ENCODE data around the gene SLC25A3.
"Not testable (repeated sequence)": the region's sequence is repeated elsewhere in the genome, so short reads cannot be mapped to it uniquely, and the experiment has no call there.

SLC25A3 gene

DNA sequence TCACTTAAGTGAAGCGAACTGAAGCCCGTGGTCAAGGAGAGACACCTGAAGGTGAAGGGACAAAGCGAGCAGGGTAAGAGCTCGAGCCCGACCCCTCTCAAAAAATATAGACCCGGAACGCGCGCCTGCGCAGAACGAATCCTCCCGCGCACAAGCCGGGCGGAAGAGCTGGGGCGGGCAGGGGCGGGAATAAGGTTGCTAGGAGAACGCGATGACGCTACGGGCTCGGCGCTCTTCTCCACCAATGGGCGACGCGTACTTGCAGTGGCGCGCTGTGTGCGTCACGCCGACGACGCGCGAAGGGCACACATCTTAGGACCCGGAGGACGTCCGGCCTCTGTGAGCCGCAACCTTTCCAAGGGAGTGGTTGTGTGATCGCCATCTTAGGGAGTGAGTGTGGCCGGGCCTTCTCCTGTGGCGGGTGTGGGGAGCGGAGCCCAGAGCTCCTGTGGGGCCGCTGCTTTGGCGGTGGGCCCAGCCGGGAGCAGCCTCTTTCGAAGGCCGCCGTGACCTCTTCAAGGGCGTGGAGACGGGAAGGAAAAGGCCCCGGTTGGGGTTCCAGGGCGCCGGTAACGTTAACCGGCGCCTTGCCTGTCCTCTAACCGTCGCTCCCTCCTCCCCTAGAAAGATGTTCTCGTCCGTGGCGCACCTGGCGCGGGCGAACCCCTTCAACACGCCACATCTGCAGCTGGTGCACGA lies at the start of gene SLC25A3:
Gene SLC25A3 (plus strand): TSS at position 336 of the 699 bp plus-strand sequence. CDS start 293 bp downstream, at position 629.
- DNase-seq: peak; percentile 98

DNA sequence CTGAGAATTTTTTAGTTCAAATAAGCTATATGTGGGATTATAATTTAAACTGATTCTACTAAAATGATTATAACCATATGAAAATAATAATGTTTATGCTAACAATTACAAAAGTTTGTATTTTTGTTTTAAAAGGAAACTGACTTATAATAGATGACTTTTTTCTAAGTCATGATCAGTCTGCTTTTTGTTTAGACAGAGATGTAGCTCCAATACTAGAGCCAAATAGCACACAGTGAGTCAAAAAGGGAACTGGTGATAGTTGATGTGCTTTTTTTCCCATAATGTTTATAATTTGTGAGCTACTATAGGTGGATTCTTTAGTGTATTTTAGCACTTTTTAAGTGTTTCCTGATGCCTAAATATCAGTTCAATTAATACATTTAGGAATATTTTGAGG lies 49.8 kb upstream of the SLC25A3 start:
- no peak for DNase-seq

DNA sequence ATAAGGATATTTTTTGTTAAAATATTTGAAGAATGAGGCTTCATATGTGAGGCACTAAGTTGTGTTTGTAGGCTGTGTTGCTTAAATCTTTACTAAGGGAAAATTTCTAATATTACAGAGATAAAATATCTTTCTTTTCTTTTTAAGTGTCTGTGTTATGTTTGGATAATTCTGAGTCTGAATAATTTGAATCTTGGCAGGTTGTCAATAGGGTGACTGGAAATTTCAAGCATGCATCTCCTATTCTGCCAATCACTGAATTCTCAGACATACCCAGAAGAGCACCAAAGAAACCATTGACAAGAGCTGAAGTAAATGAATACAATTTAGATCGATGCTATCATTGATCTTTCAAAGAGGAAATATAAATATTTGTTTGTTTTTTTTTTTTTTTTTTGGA lies 48.7 kb upstream of the SLC25A3 start:
- peak; percentile 29 for DNase-seq

DNA sequence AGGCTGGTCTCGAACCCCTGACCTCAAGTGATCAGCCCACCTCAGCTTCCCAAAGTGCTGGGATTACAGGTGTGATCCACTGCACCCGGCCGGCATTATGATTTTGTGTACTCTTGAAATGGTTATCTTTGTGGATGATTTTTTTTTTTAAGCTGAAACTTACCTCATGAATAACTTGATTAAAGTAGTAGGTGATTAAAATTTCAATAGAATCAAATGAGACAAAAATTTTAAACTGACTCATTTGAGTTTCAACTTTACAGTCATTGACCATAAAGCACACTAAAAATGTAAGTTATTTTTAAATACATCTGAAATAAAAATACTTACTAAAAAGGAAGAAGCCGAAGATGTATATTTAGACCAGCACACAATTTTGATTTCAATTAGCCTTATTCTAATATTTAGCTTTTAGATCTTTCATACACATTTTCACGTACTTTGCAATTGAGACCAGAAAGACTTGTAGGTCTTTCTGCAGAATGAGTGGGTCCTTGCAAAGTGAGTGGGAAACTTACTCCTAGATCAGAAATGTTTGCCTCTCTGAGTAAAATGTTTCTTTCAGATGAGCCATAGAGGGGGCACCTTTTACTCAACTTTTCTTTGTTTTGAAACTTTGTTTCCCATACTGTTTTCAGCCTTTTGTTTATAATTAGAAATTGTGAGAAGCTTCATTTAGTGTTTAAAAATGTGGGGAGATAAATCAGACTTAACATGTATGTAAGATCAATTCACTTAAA lies 43.9 kb upstream of the SLC25A3 start:
- DNase-seq: no peak

DNA sequence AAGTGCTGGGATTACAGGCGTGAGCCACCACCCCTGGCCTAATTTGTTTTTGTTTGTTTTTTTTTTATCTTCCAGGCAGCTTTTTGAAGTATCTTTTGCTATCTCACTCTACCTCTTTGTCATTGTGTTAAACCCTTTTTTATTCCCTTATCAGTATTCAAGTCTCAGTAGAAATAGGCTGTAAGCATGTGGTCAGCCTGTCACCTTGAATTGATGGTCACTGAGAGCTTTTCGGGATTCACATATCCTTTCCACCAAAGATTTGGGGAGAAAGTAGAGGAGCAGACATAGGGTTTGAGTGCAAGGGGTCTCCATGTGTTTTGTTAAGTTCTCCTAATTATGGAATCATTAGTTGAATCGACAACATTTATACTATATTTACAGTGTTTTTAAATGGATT lies 41.7 kb upstream of the SLC25A3 start:
- DNase-seq: no peak

DNA sequence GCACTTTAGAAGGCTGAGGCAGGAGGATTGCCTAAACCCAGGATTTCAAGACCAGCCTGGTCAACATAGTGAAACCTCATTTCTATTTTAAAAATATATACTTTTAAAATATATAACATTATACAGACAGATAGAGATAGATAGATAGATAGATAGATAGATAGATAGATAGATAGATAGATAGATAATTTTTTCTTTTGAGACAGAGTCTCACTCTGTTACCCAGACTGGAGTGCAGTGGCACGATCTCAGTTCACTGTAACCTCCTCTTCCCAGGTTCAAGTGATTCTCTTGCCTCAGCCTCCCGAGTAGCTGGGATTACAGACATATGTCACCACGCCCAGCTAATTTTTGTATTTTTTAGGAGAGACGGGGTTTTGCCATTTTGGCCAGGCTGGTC lies 35.4 kb upstream of the SLC25A3 start:
- not testable (repeated sequence) for DNase-seq

DNA sequence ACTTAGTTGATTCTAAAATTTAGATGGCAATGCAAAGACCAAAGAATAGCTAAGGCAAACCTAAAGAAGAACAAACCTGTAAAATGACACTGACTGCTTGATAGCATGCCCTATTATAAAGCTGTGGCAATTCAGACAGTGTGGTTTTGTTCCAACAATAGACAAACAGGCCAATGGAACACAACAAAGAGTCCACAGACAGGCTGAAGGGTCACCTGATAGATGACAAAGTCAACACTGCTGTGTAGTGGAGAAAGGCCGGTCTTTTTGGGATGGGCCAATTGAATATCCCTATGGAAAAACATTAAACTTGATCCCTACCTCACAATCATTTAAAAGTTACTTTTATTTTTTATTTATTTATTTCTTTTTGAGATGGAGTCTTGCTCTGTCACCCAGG lies 33.8 kb upstream of the SLC25A3 start:
- DNase-seq: no peak

DNA sequence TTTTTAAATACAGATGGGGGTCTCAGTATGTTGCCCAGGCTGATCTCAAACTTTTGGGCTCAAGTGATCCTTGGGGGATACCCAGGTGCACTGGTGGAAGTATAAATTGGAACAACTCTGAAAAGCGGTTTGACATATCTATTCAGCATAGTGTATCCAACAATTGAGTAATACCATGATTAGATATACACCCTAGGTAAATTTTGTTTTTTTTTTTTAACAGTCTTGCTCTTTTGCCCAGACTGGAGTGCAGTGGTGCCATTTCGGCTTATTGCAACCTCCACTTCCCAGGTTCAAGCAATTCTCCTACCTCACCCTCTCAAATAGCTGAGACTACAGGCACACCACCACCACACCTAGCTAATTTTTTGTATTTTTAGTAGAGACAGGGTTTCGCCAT lies 31.6 kb upstream of the SLC25A3 start:
- DNase-seq: no peak

DNA sequence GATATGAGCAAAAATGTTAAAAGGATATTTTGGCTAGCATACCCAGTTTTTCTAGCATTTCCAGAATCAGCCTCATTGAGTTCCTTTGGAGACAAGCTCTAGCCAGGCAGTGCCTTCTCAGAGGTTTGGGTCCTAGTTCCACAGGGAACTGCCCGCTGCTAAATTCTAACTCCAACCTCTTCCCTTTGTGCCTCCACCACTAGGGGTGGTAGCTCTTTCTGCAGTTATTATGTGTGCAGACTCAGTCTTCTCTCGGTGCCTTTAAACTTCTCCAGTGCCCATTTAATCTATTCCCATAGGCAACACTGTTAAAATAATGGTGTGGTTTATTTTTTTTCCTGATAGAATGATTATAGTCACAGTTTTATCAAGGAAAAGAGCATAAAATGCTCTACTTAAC lies 21.5 kb upstream of the SLC25A3 start:
- DNase-seq: no peak

DNA sequence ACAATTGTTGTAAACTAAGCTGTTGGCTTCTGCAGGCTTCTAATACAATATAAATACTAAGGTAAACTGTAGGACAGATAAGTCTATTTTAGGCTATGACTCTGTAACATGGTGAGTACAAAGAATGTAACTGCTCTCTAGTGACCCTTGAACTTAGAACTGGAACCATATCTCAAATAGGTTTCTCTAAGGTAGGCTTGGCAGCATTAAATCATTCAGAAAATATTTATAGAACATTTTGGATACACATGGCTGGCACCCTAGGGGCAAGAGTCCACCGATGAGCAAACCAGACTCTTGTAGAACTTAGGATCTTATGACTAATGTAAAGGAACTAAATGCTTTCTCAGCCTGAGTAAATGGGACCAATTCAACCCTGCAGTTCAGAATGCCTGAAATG lies 19.4 kb upstream of the SLC25A3 start:
- no peak for DNase-seq

DNA sequence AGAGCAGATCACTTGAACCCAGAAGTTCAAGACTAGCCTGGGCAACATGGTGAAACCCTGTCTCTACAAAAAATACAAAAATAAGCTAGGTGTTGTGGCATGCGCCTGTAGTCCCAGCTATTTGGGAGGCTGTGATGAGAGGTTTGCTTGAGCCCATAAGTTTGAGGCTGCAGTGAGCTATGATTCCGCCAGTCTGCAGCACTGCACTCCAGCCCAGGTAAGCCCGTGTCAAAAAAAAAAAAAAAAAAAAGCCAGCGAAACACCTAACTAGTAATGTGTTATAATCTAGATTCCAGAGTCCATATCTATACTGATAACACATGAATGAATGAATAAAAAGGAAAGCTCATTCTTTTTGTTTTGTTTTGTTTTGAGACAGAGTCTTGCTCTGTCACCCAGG lies 18.5 kb upstream of the SLC25A3 start:
- no peak for DNase-seq

DNA sequence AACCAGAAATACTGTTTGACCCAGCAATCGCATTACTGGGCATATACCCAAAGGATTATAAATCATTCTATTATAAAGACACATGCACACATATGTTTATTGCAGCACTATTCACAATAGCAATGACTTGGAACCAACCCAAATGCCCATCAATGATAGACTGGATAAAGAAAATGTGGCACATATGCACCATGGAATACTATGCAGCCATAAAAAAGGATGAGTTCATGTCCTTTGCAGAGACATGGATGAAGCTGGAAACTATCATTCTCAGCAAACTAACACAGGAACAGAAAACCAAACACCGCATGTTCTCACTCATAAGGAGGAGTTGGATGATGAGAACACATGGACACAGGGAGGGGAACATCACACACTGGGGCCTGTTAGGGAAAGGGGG lies 16.7 kb upstream of the SLC25A3 start:
- DNase-seq: not testable (repeated sequence)

DNA sequence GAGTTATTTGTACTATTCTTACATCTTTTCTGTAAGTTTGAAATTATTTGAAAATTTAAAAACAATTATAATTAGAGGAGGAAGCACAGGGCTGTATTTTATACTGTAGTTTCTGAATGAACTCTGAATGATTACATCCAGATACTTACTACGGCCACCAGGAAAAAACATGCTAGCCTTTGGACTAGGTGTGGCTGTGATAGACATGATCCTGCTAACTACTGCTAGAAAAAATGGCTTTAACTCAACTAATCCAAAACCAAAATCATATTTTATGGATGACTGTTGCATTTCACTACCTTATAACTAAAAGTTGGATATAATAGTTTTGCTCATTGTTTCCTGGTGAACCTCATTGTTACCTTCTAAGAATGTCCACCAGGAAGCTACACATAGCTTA lies 15.1 kb upstream of the SLC25A3 start:
- no peak for DNase-seq

DNA sequence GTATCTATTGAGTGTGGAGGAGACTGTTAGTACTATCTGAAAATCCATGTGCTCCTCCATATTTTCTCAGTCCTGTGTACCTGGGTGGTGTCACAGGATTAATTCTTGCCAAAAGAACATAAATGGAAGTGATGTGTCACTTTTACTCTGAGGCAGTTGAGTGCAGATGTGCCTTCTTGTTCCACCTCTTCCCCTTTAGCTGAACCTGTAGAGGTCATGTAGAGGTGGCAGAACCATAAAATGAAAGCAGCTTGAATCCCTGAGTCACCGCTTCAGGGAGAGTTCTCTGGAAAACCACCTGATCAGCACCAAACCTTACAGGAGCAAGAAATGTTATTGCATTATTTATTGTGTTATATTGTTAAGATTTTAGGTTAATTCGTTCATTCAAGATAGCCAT lies 14.7 kb upstream of the SLC25A3 start:
- peak; percentile 16 for DNase-seq

DNA sequence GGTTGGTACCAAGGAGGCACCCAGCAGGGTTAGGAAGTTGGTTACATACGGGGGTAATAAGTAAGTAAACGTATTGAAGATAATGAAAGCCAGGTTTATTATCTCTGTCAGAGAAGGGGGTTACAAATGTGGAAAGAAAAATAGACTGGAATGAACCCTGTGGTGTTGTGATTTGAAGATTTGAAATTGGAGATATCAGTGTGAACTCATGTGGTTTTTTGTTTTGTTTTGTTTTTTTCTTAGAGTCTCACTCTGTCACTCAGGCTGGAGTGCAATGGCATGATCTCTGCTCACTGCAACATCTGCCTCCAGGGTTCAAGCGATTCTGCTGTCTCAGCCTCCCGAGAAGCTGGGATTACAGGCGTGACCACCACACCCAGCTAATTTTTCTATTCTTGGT lies 14.1 kb upstream of the SLC25A3 start:
- DNase-seq: no peak

DNA sequence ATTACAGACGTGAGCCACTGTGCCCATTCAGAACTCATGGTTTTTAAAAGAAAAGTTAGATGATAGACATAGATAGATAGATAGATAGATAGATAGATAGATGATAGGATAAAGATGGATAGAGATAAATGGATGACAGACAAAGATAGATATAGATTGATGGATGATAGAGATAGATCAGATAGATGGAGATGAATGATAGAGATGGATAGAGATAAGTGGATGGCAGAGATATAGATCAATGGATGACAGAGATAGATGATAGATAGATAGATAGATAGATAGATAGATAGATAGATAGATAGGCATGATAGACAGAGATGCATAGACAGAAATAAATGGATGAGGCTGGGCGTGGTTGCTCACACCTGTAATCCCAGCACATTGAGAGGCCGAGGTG lies 13.7 kb upstream of the SLC25A3 start:
- DNase-seq: no peak

DNA sequence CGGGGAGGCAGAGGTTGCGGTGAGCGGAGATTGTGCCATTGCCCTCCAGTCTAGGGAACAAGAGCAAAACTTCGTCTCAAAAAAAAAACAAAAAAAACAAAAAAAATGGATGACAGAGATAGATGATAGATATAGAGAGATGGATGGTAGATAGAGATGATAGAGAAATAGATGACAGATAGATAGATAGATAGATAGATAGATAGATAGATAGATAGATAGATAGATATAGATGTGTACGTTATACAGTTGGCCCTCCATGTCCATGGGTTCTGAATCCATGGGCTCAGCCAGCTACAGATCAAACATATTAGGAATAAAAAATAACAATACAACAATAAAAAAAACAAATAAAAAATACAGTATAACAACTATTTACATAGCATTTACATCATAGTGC lies 12.8 kb upstream of the SLC25A3 start:
- no peak for DNase-seq

DNA sequence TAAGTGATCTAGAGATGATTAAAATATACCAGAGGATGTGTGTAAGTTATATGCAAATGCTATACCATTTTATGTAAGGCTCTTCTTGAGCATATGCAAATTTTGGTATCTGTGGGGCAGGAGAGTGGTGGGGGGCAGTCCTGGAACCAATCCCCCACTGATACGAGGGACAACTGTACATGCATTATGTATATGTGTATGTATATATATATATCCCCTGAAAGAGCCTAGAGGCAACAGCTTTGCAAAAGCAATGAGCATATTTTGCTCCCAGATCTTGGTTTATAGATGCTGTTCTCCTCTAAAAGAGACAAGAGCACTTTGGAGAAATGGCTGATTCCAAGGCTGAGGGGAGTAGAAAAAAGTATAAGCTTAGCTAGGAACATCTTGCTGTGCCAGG lies 12.4 kb upstream of the SLC25A3 start:
- no peak for DNase-seq

DNA sequence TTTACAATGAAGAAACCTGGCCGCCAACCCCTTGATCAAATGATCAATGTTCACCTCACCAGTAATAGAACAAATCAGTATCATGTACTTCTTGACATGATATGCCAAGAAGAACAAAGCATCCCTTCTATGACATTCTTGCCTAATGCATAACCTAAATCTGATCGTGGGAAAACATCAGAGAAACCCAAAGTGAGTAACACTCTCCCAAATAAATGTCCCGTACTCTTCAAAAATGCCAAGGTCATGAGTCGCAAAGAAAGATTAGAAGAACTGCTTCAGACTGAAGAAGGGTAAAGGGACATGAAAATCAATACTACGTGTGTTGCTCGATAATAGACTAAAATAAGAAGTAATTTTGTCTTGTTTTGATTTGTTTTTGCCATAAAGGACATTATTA lies 11.4 kb upstream of the SLC25A3 start:
- DNase-seq: peak; percentile 49

DNA sequence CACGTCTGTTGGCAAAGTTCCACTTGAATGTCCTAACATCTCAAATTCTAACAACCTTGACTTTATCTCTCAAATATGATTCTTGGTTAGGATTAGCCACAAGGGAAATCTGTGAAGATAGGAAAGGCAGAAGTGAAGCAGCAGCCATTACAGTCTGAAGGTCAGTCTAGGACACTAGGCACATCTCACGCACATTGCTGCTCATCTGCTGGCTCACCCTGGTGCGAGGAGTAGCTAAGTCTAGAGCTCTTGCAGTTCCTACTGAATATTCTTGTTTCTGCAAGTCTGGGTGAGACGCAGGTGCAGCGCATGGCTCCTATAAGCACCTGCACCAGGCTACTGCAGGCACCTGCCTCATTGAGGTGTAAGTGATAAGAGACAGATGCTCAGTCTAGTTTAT lies 6.4 kb upstream of the SLC25A3 start:
- DNase-seq: no peak

DNA sequence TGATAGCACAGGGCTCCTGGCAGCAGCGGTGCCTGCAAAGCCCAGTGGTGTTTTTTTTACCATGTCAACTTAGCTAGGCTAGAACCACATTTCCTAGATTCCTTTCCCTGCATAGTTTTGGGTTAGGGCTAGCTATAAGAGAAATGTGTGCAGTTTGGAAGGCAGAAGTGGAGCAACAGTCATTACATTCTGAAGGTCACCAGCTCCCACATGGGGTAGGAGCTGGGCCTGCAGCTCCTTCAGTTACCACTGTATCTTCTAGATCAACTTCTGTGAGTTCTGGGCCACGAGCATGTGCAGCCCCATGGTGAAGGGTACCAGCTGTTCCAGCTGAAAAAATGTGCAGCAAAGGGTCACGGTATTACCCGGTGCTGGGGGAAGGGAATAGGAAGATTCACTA lies 2.3 kb upstream of the SLC25A3 start:
- DNase-seq: no peak

DNA sequence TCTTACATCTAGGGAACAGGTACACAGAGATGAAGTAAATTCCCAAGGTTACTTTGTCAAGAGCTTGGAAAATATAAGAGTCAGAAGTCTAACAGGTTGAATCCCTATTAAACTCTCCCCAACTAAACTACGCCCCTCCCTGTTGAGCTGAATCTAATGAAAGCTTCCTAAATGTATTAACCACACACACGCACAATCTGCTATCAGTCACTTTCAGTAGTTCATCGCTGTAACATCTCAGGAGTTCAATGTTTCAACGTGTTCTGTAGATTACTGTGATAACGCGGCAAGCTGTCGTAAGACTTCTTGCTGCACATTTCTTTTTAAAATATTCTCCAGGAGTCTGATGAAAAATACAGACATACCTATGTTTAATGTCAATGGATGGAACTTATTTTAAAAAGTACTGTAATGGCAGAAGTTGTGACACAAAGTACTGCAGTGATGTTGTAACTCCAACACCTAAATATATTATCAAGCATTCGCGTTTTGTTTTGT lies 612 bp upstream of the SLC25A3 start:
- DNase-seq: peak; percentile 12

DNA sequence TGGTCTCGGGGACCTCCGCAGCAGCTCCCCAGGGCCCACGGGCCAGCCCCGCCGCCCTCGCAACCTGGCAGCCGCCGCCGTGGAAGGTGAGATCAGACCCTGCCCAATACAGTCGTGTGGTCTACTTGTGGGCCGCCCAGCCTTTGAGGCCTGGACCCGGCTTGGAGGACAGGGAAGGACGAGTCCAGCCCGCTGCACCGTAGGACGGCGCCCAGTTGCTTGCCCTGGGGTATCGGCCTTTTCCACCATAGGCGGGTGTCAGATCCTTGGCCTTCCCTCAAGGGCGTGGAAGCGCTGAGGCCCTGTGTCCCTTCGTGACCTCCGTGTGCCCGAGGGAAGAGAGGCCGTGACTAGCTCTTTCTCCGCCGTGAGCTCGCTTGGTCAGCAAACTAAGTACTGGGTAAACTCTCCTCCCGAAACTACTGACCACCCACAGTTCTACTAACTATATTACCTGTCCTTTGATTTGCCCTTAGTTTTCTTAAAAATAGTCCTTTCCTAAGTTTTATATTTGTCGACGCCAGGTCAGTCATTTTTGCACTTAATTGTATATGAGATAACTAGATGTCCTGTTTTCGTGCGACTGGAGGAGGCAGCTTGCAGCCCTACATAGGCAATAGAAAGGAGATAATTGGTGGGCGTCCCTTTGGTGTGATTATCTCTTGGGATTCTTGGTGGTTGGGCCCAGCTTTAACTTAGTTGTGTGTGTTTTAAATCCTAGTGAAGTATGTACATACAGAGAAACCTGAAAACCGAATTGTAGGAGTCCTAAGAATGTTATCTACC lies 757 bp downstream of the SLC25A3 start:
- peak; percentile 11 for DNase-seq

All from fibroblast of skin of right biceps (primary cell).